Measurements from ENCODE around the gene CDC27. TPM values are rescaled to one million over a fixed set of nuclear protein-coding genes. Genes with fewer than 3 reads are reported as not detected.
A peak's percentile ranks its signal among the peaks of the same experiment; 100 is the strongest.

The CDC27 gene
- total RNA-seq, 1 donor = 130 TPM

- no peak overlapping the region for H3K4me3 ChIP-seq (ENCODE audit: low read depth, low read length)
- no peak for TF ChIP-seq CTCF (IDR thresholded peaks at IDR 0.05; ENCODE audit: insufficient read depth, low read depth, low read length)
- no peak for DNase-seq (ENCODE audit: low read depth)
Measured at GRCh38 chr17:47231866-47232265, 42.8 kb upstream of the CDC27 start.

- no peak overlapping the region for H3K4me3 ChIP-seq (ENCODE audit: low read depth, low read length)
- no peak for TF ChIP-seq CTCF (IDR thresholded peaks at IDR 0.05; ENCODE audit: insufficient read depth, low read depth, low read length)
- DNase-seq (ENCODE audit: low read depth) = no peak
Measured at GRCh38 chr17:47231334-47231733, 42.2 kb upstream of the CDC27 start.

GRCh38 chr17:47230864-47231263 is 41.8 kb upstream of the CDC27 start:
- no peak for TF ChIP-seq CTCF (IDR thresholded peaks at IDR 0.05; ENCODE audit: insufficient read depth, low read depth, low read length)
- no peak for DNase-seq (ENCODE audit: low read depth)

GRCh38 chr17:47229535-47230443 is 40.7 kb upstream of the CDC27 start:
- peak; percentile 97 for DNase-seq (ENCODE audit: low read depth)
- peak; percentile 100 for TF ChIP-seq CTCF (IDR thresholded peaks at IDR 0.05; ENCODE audit: insufficient read depth, low read depth, low read length)
- H3K4me3 ChIP-seq (ENCODE audit: low read depth, low read length) = peak overlapping the region; percentile 36

More at GRCh38 chr17:47230864-47231263, 41.8 kb upstream of the CDC27 start:
- no peak overlapping the region for H3K4me3 ChIP-seq (ENCODE audit: low read depth, low read length)

GRCh38 chr17:47227862-47228261 is 38.8 kb upstream of the CDC27 start:
- no peak for TF ChIP-seq CTCF (IDR thresholded peaks at IDR 0.05; ENCODE audit: insufficient read depth, low read depth, low read length)
- no peak overlapping the region for H3K4me3 ChIP-seq (ENCODE audit: low read depth, low read length)
- DNase-seq (ENCODE audit: low read depth) = no peak

GRCh38 chr17:47225911-47226688 is 37.0 kb upstream of the CDC27 start:
- DNase-seq (ENCODE audit: low read depth) = peak; percentile 60
- TF ChIP-seq CTCF (IDR thresholded peaks at IDR 0.05; ENCODE audit: insufficient read depth, low read depth, low read length) = no peak
- no peak overlapping the region for H3K4me3 ChIP-seq (ENCODE audit: low read depth, low read length)
